Caco-2 (cell line): ENCODE data around the gene SLC35D3. TPM values are rescaled to one million over a fixed set of nuclear protein-coding genes. Genes with fewer than 3 reads are reported as not detected.

ENCODE experiments used
- BruUV-seq: library from RNA; stranded (reverse); fragments of 400-500 nt; replicated peaks from 2 replicates; lab custom pipeline; 2021; lab: Mats Ljungman, UMichigan
- CTCF ChIA-PET: fragments of 300-600 bp; sonication (Branson Sonifier 250); formaldehyde crosslinking; loops from one replicate; lab custom pipeline; 2022; ENCODE audit warnings: antibody characterized with exemption; lab: Charles Lee
- POLR2A ChIA-PET: fragments of 300-600 bp; sonication (Branson Sonifier 250); formaldehyde crosslinking; loops from one replicate; lab custom pipeline; 2022; ENCODE audit warnings: antibody characterized with exemption; lab: Charles Lee
- DNase-seq, 2 experiments: peaks; one replicate each; pipeline versions ENCODE4 v3.0.0 to v3.0.0-alpha.2; 2020 to 2022
- H3K27me3 ChIP-seq: replicated peaks from 2 replicates; pipeline ENCODE4 v1.6.0; 2011; ENCODE audit warnings: low read length; ENCODE audit not compliant: control insufficient read depth, insufficient read depth
- H3K36me3 ChIP-seq: 2 replicates; pipeline ENCODE4 v1.5.1; 2011; ENCODE audit warnings: low read length; ENCODE audit not compliant: control insufficient read depth, insufficient read depth
- H3K4me1 ChIP-seq: fragments of 250-450 bp; sonication (Bioruptor Pico); 2 replicates; pipeline ENCODE4 v1.5.1; 2020; ENCODE audit warnings: mild to moderate bottlenecking
- H3K4me3 ChIP-seq: 2 replicates; pipeline ENCODE4 v1.5.1; 2011; ENCODE audit warnings: low read depth, mild to moderate bottlenecking, control low read depth, low read length
- H3K9me3 ChIP-seq: fragments of 250-450 bp; sonication (Bioruptor Pico); 2 replicates; pipeline ENCODE4 v1.5.1; 2020; ENCODE audit warnings: mild to moderate bottlenecking, moderate library complexity
- H3K27ac Mint-ChIP-seq: one replicate; pipeline ENCODE4 v1.8.0; 2022; ENCODE audit warnings: mixed read lengths; ENCODE audit not compliant: unreplicated experiment
- H3K27me3 Mint-ChIP-seq: one replicate; pipeline ENCODE4 v1.8.0; 2022; ENCODE audit warnings: mixed read lengths; ENCODE audit not compliant: insufficient read depth, unreplicated experiment
- H3K36me3 Mint-ChIP-seq: one replicate; pipeline ENCODE4 v1.8.0; 2022; ENCODE audit warnings: mild to moderate bottlenecking, mixed read lengths; ENCODE audit not compliant: insufficient read depth, unreplicated experiment
- H3K4me1 Mint-ChIP-seq: one replicate; pipeline ENCODE4 v1.8.0; 2022; ENCODE audit warnings: low read depth, mixed read lengths; ENCODE audit not compliant: unreplicated experiment
- H3K4me3 Mint-ChIP-seq: one replicate; pipeline ENCODE4 v1.8.0; 2022; ENCODE audit warnings: mild to moderate bottlenecking, moderate library complexity, mixed read lengths; ENCODE audit not compliant: unreplicated experiment
- H3K9me3 Mint-ChIP-seq: one replicate; pipeline ENCODE4 v1.8.0; 2022; ENCODE audit warnings: mixed read lengths; ENCODE audit not compliant: unreplicated experiment
- intact Hi-C: fragments of 100-400 bp; cut with micrococcal nuclease; formaldehyde crosslinking; loops from one replicate; pipeline ENCODE4 v1.10.0; 2022; ENCODE audit not compliant: unreplicated experiment
- total RNA-seq: library from RNA; stranded (reverse); gene quantifications from 2 replicates; pipeline ENCODE4 v1.2.3, GENCODE V29; 2022
- TF ChIP-seq, protein P1 (sequence below), 2 experiments: fragments of 200-600 bp in 1 of 2; IDR thresholded peaks; 1 replicate in 1 of 2; 2 replicates in 1 of 2; pipeline versions ENCODE4 v1.5.1 to v1.8.0; 2011 to 2022; ENCODE audit warnings: antibody characterized with exemption in 1 of 2, control low read depth in 1 of 2, inconsistent platforms in 1 of 2, low read depth in 1 of 2, low read length in 1 of 2, mild to moderate bottlenecking in 1 of 2, moderate library complexity in 1 of 2; ENCODE audit not compliant: insufficient read depth in 1 of 2, severe bottlenecking in 1 of 2, unreplicated experiment in 1 of 2

SLC35D3 gene
- total RNA-seq, 1 experiment from 2014 or later = 1.4 TPM

DNA sequence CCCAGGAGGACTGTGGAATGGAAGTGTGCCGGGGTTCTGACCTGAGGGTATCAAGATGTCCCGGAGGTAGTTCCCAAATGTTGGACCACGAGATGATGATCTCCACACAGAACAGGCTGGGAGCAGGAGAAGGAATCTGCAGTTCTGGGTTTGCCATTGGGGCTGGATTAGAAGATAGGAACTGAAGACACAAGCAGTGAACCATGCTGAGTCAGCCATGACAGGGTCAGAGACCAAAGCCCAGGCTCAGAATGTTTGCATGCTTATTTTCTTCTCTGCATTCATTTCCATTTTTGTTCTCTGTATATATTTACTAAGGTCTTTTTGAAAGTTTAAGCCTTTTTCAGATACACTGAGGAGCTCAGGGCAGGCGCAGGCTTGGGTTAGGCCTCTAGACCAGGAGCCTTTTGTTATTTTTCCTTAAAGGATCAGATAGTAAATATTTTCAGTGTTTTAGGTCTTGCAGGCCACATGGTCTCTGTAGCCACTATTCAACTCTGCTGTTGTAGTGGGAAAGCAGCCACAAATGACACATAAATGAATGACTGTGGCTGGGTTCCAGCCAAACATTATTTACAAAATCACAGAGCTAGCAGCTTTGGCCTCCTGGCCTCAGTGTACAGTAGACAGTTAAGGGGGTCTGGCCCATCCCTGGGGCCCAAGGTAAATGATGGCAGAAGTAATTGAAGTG lies 28.5 kb downstream of the SLC35D3 start:
- BruUV-seq = no TSS peak

DNA sequence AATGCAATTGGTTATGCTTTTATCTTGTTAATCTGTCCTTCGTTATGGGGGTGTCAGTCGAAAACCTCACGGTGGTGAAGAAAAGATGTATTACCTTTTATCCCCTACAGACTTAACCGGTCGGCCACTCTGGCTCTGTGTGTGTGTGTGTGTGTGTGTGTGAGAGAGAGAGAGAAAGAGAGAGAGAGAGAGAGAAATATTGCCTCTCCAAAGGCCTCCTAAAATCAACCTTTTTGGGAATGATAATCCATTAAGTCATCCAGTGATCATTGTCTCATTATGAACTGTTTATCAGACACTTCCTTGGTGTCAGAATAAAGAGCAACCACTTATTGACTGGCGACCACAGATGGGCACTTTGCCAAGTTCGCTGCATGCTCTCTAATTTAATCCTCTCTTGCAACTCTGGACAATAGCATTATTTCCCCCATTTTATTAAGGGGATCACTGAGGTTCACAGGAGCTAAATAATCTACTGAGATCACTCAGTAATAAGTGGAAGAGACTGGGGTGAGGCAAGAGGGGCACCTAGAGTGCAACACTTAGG lies 30.7 kb downstream of the SLC35D3 start:
- peaks cover 6% of the 10 kb centered on the region for H3K36me3 Mint-ChIP-seq
- TF ChIP-seq, protein P1, sequence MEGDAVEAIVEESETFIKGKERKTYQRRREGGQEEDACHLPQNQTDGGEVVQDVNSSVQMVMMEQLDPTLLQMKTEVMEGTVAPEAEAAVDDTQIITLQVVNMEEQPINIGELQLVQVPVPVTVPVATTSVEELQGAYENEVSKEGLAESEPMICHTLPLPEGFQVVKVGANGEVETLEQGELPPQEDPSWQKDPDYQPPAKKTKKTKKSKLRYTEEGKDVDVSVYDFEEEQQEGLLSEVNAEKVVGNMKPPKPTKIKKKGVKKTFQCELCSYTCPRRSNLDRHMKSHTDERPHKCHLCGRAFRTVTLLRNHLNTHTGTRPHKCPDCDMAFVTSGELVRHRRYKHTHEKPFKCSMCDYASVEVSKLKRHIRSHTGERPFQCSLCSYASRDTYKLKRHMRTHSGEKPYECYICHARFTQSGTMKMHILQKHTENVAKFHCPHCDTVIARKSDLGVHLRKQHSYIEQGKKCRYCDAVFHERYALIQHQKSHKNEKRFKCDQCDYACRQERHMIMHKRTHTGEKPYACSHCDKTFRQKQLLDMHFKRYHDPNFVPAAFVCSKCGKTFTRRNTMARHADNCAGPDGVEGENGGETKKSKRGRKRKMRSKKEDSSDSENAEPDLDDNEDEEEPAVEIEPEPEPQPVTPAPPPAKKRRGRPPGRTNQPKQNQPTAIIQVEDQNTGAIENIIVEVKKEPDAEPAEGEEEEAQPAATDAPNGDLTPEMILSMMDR (IDR thresholded peaks at IDR 0.05; ENCODE audit: insufficient read depth in 1 of 2, low read depth in 1 of 2, low read length in 1 of 2, severe bottlenecking in 1 of 2, unreplicated experiment in 1 of 2) = no peak
- CTCF ChIA-PET = no interaction called here
- DNase-seq = no peak
- H3K27ac Mint-ChIP-seq = no peak overlapping the region
- Histone ChIP-seq H3K4me3 (no peak overlapping the region), H3K4me1 (peaks cover 7% of the 10 kb centered on the region; the same call in 1 of the 2 replicates), H3K9me3 (no peaks in the 10 kb centered on the region), H3K27me3 (no peaks in the 10 kb centered on the region), H3K36me3 (no peaks in the 10 kb centered on the region)
- no peak overlapping the region for H3K4me3 Mint-ChIP-seq
- no TSS peak for BruUV-seq
- H3K27me3 Mint-ChIP-seq = no peaks in the 10 kb centered on the region
- POLR2A ChIA-PET = no interaction called here
- H3K4me1 Mint-ChIP-seq = peaks cover 7% of the 10 kb centered on the region
- H3K9me3 Mint-ChIP-seq = no peaks in the 10 kb centered on the region
- intact Hi-C loops = no loop called here

More for the DNA sequence above, 28.5 kb downstream of the SLC35D3 start:
- Mint-ChIP-seq H3K36me3 (no peaks in the 10 kb centered on the region), H3K27ac (no peak overlapping the region), H3K9me3 (no peaks in the 10 kb centered on the region), H3K27me3 (no peaks in the 10 kb centered on the region), H3K4me3 (no peak overlapping the region), H3K4me1 (no peaks in the 10 kb centered on the region)
- Histone ChIP-seq H3K4me3 (no peak overlapping the region), H3K27me3 (no peaks in the 10 kb centered on the region), H3K9me3 (no peaks in the 10 kb centered on the region), H3K4me1 (no peaks in the 10 kb centered on the region), H3K36me3 (no peaks in the 10 kb centered on the region)
- POLR2A ChIA-PET = no interaction called here
- CTCF ChIA-PET = no interaction called here
- no peak for DNase-seq
- intact Hi-C loops = no loop called here
- TF ChIP-seq, protein P1 (IDR thresholded peaks at IDR 0.05; ENCODE audit: insufficient read depth in 1 of 2, low read depth in 1 of 2, low read length in 1 of 2, severe bottlenecking in 1 of 2, unreplicated experiment in 1 of 2) = no peak

DNA sequence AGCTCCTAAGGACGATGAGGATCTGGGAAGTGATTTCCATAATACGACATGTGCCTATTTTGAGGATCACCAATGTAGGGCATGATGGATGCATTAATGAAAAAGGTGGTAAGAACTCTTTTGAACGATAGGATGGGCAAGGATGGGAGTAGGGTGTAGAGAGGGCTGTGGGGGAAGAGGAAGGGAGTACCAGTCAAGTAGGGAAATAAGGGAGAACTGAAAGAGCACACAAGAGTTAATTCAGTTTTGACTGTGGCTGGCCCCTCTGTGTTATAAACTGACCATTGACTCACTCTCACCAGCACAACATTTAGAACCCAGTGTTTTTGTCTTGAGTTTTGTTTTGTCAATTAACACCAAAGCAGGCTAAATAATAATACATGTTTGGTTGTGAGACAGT lies 33.0 kb downstream of the SLC35D3 start:
- ChIA-PET POLR2A (no interaction called here), CTCF (no interaction called here)
- no TSS peak for BruUV-seq
- no peak overlapping the region for H3K27ac Mint-ChIP-seq
- no peaks in the 10 kb centered on the region for H3K9me3 Mint-ChIP-seq
- no peaks in the 10 kb centered on the region for H3K36me3 ChIP-seq
- H3K4me3 Mint-ChIP-seq = no peak overlapping the region
- H3K36me3 Mint-ChIP-seq = peaks cover 11% of the 10 kb centered on the region
- H3K9me3 ChIP-seq = no peaks in the 10 kb centered on the region
- no peaks in the 10 kb centered on the region for H3K27me3 Mint-ChIP-seq
- H3K4me1 ChIP-seq = peaks cover 23% of the 10 kb centered on the region
- peaks cover 14% of the 10 kb centered on the region for H3K4me1 Mint-ChIP-seq
- no peaks in the 10 kb centered on the region for H3K27me3 ChIP-seq
- intact Hi-C loops = no loop called here
- TF ChIP-seq, protein P1 (IDR thresholded peaks at IDR 0.05; ENCODE audit: insufficient read depth in 1 of 2, low read depth in 1 of 2, low read length in 1 of 2, severe bottlenecking in 1 of 2, unreplicated experiment in 1 of 2) = no peak
- no peak for DNase-seq
- H3K4me3 ChIP-seq = no peak overlapping the region
